HEK293 (cell line): ENCODE measurements around the gene LEF1.

Experiments
- GFI1B ChIP-seq: fragments of 450-650 bp; formaldehyde crosslinking; IDR thresholded peaks from 2 replicates; pipeline ENCODE4 v1.5.1; 2016; ENCODE audit warnings: missing biosample characterization, missing genetic modification characterization
- GLIS1 ChIP-seq: fragments of 450-650 bp; formaldehyde crosslinking; IDR thresholded peaks from 2 replicates; pipeline ENCODE4 v1.5.1; 2016; ENCODE audit warnings: missing biosample characterization, missing genetic modification characterization
- GLIS2 ChIP-seq: fragments of 450-650 bp; formaldehyde crosslinking; IDR thresholded peaks from 2 replicates; pipeline ENCODE4 v1.5.1; 2016; ENCODE audit warnings: missing biosample characterization, missing genetic modification characterization
- KLF9 ChIP-seq: fragments of 450-650 bp; formaldehyde crosslinking; IDR thresholded peaks from 2 replicates; pipeline ENCODE4 v1.5.1; 2016; ENCODE audit warnings: missing biosample characterization, missing genetic modification characterization, low read depth
- SP2 ChIP-seq: fragments of 450-650 bp; formaldehyde crosslinking; IDR thresholded peaks from 2 replicates; pipeline ENCODE4 v1.5.1; 2016; ENCODE audit warnings: missing biosample characterization, missing genetic modification characterization
- ZNF184 ChIP-seq: fragments of 450-650 bp; IDR thresholded peaks from 2 replicates; pipeline ENCODE4 v1.5.1; 2018; ENCODE audit warnings: missing biosample characterization, mild to moderate bottlenecking, missing genetic modification characterization
- ZNF2 ChIP-seq: fragments of 450-650 bp; formaldehyde crosslinking; IDR thresholded peaks from 2 replicates; pipeline ENCODE4 v1.5.1; 2016; ENCODE audit warnings: missing biosample characterization, missing genetic modification characterization
- ZNF311 ChIP-seq: fragments of 450-650 bp; formaldehyde crosslinking; IDR thresholded peaks from 2 replicates; pipeline ENCODE4 v1.5.1; 2017; ENCODE audit warnings: missing biosample characterization, missing genetic modification characterization, borderline replicate concordance
- ZNF37A ChIP-seq: fragments of 450-650 bp; IDR thresholded peaks from 2 replicates; pipeline ENCODE4 v1.5.1; 2018; ENCODE audit warnings: missing biosample characterization, missing genetic modification characterization
- ZNF426 ChIP-seq: fragments of 450-650 bp; formaldehyde crosslinking; IDR thresholded peaks from 2 replicates; pipeline ENCODE4 v1.5.1; 2017; ENCODE audit warnings: missing biosample characterization, missing genetic modification characterization, mild to moderate bottlenecking, inconsistent platforms, moderate library complexity
- ZNF596 ChIP-seq: fragments of 450-650 bp; IDR thresholded peaks from 2 replicates; pipeline ENCODE4 v1.5.0; 2018; ENCODE audit warnings: missing biosample characterization, mild to moderate bottlenecking, missing genetic modification characterization, moderate library complexity
- ZNF621 ChIP-seq: fragments of 450-650 bp; formaldehyde crosslinking; IDR thresholded peaks from 2 replicates; pipeline ENCODE4 v1.5.1; 2017; ENCODE audit warnings: missing biosample characterization, missing genetic modification characterization
- ZNF626 ChIP-seq: fragments of 450-650 bp; sonication (Bioruptor Pico); formaldehyde crosslinking; IDR thresholded peaks from 2 replicates; pipeline ENCODE4 v1.5.1; 2018; ENCODE audit warnings: missing biosample characterization, missing genetic modification characterization, inconsistent platforms
- ZNF629 ChIP-seq: fragments of 450-650 bp; formaldehyde crosslinking; IDR thresholded peaks from 2 replicates; pipeline ENCODE4 v1.5.1; 2017; ENCODE audit warnings: missing biosample characterization, missing genetic modification characterization
- ZNF654 ChIP-seq: fragments of 450-650 bp; formaldehyde crosslinking; IDR thresholded peaks from 2 replicates; pipeline ENCODE4 v1.5.1; 2016; ENCODE audit warnings: low read depth, missing biosample characterization, missing genetic modification characterization
- ZNF670 ChIP-seq: fragments of 450-650 bp; formaldehyde crosslinking; IDR thresholded peaks from 2 replicates; pipeline ENCODE4 v1.5.1; 2016; ENCODE audit warnings: missing biosample characterization, missing genetic modification characterization, low read depth
- ZNF707 ChIP-seq: fragments of 450-650 bp; formaldehyde crosslinking; IDR thresholded peaks from 2 replicates; pipeline ENCODE4 v1.5.1; 2016; ENCODE audit warnings: missing biosample characterization, missing genetic modification characterization
- ZXDB ChIP-seq: fragments of 450-650 bp; formaldehyde crosslinking; IDR thresholded peaks from 2 replicates; pipeline ENCODE4 v1.5.1; 2016; ENCODE audit warnings: missing biosample characterization, missing genetic modification characterization
- TF ChIP-seq, protein P1 (sequence below): fragments of 450-650 bp; formaldehyde crosslinking; IDR thresholded peaks from 2 replicates; pipeline ENCODE4 v1.5.1; 2017; ENCODE audit warnings: missing biosample characterization, missing genetic modification characterization
- TF ChIP-seq, protein P2 (sequence below): fragments of 450-650 bp; formaldehyde crosslinking; IDR thresholded peaks from 2 replicates; pipeline ENCODE4 v1.5.1; 2016; ENCODE audit warnings: missing biosample characterization, missing genetic modification characterization, low read depth
- TF ChIP-seq, protein P3 (sequence below): fragments of 450-650 bp; formaldehyde crosslinking; IDR thresholded peaks from 2 replicates; pipeline ENCODE4 v1.5.1; 2016; ENCODE audit warnings: missing biosample characterization, missing genetic modification characterization
- TF ChIP-seq, protein P4 (sequence below): fragments of 450-650 bp; formaldehyde crosslinking; IDR thresholded peaks from 2 replicates; pipeline ENCODE4 v1.5.1; 2016; ENCODE audit warnings: missing biosample characterization, missing genetic modification characterization
- TF ChIP-seq, protein P5 (sequence below): sonication (generic); formaldehyde crosslinking; IDR thresholded peaks from 2 replicates; pipeline ENCODE4 v1.8.1; 2022; ENCODE audit warnings: mild to moderate bottlenecking, moderate library complexity, missing genetic modification reagents
- TF ChIP-seq, protein P6 (sequence below): fragments of 450-650 bp; formaldehyde crosslinking; IDR thresholded peaks from 2 replicates; pipeline ENCODE4 v1.5.1; 2016; ENCODE audit warnings: missing biosample characterization, missing genetic modification characterization
- TF ChIP-seq, protein P7 (sequence below): fragments of 450-650 bp; formaldehyde crosslinking; IDR thresholded peaks from 2 replicates; pipeline ENCODE4 v1.5.1; 2016; ENCODE audit warnings: missing biosample characterization, missing genetic modification characterization

LEF1 gene

DNA sequence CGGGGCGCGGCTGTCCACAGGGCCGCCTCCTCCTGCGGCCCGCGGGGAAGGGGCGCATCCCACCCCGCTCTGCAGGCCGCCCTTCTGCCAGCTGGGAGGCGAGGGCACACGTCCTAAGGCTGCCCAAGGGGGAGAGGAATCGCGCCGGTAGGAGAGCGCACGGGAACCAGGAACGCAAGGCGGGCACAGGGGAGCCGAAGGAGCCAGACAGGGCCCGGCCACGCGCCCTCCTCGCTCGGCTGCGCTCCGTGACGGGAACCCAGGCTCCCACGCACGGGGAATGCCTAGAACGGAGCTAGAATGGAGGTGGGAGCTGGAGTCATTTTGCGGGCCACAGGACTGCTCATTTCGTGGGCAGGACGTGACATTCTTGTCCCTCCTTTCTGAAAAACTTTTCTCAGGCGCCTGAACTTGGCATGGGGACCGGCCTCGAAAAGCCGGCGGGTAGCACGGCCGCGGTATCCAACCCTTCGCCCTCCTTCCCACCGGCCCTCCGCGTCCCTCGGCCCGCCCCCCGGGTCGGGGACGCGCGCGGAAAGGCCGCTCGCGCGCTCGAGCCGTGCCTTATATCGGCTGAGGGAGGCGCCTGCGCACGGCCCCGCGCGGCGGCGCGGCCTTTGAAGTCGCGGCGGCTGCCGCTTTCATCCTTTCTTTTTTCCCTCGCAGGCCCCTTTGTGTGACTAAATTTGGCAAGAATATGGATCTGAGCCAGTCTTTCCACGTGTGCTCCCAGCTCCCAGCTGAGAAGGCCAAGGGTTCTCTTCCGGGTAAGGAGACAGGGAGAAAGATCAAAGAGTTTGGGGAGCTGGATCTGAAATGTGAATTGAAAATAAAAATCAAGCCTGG is 4.2 kb upstream of the LEF1 start (continued):
- TF ChIP-seq ZNF626 (no peak), ZNF426 (no peak), ZNF37A (tag by site-specific recombination) (no peak), GLIS1 (tag by site-specific recombination) (peak; percentile 31; the same call in 1 of the 2 replicates), ZNF621 (tag by site-specific recombination) (no peak), ZNF629 (tag by site-specific recombination) (peak; percentile 40; the same call in 1 of the 2 replicates), ZXDB (tag by site-specific recombination) (peak; percentile 68; the same call in 1 of the 2 replicates), GLIS2 (peak; percentile 68; the same call in 1 of the 2 replicates), KLF9 (tag by site-specific recombination) (no peak), ZNF2 (tag by site-specific recombination) (no peak), ZNF311 (tag by site-specific recombination) (no peak), ZNF654 (tag by site-specific recombination) (no peak), ZNF184 (tag by site-specific recombination) (0 out of 2 replicates have a peak, but pooled peaks have one; percentile 28), ZNF707 (no peak), SP2 (tag by site-specific recombination) (peak; percentile 49), ZNF596 (tag by site-specific recombination) (no peak), ZNF670 (no peak), GFI1B (no peak)
- TF ChIP-seq, protein P1, sequence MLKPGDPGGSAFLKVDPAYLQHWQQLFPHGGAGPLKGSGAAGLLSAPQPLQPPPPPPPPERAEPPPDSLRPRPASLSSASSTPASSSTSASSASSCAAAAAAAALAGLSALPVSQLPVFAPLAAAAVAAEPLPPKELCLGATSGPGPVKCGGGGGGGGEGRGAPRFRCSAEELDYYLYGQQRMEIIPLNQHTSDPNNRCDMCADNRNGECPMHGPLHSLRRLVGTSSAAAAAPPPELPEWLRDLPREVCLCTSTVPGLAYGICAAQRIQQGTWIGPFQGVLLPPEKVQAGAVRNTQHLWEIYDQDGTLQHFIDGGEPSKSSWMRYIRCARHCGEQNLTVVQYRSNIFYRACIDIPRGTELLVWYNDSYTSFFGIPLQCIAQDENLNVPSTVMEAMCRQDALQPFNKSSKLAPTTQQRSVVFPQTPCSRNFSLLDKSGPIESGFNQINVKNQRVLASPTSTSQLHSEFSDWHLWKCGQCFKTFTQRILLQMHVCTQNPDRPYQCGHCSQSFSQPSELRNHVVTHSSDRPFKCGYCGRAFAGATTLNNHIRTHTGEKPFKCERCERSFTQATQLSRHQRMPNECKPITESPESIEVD (tag by site-specific recombination), result peak; percentile 79
- TF ChIP-seq, protein P2, sequence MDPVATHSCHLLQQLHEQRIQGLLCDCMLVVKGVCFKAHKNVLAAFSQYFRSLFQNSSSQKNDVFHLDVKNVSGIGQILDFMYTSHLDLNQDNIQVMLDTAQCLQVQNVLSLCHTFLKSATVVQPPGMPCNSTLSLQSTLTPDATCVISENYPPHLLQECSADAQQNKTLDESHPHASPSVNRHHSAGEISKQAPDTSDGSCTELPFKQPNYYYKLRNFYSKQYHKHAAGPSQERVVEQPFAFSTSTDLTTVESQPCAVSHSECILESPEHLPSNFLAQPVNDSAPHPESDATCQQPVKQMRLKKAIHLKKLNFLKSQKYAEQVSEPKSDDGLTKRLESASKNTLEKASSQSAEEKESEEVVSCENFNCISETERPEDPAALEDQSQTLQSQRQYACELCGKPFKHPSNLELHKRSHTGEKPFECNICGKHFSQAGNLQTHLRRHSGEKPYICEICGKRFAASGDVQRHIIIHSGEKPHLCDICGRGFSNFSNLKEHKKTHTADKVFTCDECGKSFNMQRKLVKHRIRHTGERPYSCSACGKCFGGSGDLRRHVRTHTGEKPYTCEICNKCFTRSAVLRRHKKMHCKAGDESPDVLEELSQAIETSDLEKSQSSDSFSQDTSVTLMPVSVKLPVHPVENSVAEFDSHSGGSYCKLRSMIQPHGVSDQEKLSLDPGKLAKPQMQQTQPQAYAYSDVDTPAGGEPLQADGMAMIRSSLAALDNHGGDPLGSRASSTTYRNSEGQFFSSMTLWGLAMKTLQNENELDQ, result no peak
- TF ChIP-seq, protein P3, sequence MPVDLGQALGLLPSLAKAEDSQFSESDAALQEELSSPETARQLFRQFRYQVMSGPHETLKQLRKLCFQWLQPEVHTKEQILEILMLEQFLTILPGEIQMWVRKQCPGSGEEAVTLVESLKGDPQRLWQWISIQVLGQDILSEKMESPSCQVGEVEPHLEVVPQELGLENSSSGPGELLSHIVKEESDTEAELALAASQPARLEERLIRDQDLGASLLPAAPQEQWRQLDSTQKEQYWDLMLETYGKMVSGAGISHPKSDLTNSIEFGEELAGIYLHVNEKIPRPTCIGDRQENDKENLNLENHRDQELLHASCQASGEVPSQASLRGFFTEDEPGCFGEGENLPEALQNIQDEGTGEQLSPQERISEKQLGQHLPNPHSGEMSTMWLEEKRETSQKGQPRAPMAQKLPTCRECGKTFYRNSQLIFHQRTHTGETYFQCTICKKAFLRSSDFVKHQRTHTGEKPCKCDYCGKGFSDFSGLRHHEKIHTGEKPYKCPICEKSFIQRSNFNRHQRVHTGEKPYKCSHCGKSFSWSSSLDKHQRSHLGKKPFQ (tag by site-specific recombination), result no peak
- TF ChIP-seq, protein P4, sequence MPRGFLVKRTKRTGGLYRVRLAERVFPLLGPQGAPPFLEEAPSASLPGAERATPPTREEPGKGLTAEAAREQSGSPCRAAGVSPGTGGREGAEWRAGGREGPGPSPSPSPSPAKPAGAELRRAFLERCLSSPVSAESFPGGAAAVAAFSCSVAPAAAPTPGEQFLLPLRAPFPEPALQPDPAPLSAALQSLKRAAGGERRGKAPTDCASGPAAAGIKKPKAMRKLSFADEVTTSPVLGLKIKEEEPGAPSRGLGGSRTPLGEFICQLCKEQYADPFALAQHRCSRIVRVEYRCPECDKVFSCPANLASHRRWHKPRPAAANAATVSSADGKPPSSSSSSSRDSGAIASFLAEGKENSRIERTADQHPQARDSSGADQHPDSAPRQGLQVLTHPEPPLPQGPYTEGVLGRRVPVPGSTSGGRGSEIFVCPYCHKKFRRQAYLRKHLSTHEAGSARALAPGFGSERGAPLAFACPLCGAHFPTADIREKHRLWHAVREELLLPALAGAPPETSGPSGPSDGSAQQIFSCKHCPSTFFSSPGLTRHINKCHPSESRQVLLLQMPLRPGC, result no peak
- TF ChIP-seq, protein P5, sequence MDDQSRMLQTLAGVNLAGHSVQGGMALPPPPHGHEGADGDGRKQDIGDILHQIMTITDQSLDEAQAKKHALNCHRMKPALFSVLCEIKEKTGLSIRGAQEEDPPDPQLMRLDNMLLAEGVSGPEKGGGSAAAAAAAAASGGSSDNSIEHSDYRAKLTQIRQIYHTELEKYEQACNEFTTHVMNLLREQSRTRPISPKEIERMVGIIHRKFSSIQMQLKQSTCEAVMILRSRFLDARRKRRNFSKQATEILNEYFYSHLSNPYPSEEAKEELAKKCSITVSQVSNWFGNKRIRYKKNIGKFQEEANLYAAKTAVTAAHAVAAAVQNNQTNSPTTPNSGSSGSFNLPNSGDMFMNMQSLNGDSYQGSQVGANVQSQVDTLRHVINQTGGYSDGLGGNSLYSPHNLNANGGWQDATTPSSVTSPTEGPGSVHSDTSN (CRISPR knock-in tag), result no peak
- TF ChIP-seq, protein P6, sequence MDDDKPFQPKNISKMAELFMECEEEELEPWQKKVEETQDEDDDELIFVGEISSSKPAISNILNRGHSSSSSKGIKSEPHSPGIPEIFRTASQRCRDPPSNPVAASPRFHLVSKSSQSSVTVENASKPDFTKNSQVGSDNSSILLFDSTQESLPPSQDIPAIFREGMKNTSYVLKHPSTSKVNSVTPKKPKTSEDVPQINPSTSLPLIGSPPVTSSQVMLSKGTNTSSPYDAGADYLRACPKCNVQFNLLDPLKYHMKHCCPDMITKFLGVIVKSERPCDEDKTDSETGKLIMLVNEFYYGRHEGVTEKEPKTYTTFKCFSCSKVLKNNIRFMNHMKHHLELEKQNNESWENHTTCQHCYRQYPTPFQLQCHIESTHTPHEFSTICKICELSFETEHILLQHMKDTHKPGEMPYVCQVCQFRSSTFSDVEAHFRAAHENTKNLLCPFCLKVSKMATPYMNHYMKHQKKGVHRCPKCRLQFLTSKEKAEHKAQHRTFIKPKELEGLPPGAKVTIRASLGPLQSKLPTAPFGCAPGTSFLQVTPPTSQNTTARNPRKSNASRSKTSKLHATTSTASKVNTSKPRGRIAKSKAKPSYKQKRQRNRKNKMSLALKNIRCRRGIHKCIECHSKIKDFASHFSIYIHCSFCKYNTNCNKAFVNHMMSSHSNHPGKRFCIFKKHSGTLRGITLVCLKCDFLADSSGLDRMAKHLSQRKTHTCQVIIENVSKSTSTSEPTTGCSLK (tag by site-specific recombination), result no peak
- TF ChIP-seq, protein P7, sequence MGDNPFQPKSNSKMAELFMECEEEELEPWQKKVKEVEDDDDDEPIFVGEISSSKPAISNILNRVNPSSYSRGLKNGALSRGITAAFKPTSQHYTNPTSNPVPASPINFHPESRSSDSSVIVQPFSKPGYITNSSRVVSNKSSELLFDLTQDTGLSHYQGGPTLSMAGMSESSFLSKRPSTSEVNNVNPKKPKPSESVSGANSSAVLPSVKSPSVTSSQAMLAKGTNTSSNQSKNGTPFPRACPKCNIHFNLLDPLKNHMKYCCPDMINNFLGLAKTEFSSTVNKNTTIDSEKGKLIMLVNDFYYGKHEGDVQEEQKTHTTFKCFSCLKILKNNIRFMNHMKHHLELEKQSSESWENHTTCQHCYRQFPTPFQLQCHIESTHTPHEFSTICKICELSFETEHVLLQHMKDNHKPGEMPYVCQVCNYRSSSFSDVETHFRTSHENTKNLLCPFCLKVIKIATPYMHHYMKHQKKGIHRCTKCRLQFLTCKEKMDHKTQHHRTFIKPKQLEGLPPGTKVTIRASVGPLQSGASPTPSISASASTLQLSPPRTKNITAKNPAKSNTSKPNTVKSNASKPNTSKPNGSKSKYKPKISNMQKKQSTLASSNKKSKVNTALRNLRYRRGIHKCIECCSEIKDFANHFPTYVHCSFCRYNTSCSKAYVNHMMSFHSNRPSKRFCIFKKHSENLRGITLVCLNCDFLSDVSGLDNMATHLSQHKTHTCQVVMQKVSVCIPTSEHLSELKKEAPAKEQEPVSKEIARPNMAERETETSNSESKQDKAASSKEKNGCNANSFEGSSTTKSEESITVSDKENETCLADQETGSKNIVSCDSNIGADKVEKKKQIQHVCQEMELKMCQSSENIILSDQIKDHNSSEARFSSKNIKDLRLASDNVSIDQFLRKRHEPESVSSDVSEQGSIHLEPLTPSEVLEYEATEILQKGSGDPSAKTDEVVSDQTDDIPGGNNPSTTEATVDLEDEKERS (tag by site-specific recombination), result no peak
